Astrocyte (in vitro differentiated cells and primary cell): ENCODE measurements around the gene PSMA4. TPM values are rescaled to one million over a fixed set of nuclear protein-coding genes. Genes with fewer than 3 reads are reported as not detected.
"Not testable (repeated sequence)": the region's sequence is repeated elsewhere in the genome, so short reads cannot be mapped to it uniquely, and the experiment has no call there.

ENCODE experiments used
- DNase-seq: peaks from one replicate; pipeline ENCODE4 v3.0.0-alpha.2; 2010; ENCODE audit warnings: low read depth
- FAIRE-seq: peaks from 2 replicates; lab custom pipeline; 2011; peaks lifted over from hg19 to GRCh38; lab: Jason Lieb, UNC
- H2AFZ ChIP-seq: 2 replicates; pipeline ENCODE4 v1.6.0; 2012; ENCODE audit warnings: low read depth, low read length, inconsistent platforms
- H3K27ac ChIP-seq: 2 replicates; pipeline ENCODE4 v1.5.1; 2011; ENCODE audit warnings: low read depth, low read length, inconsistent platforms
- H3K27me3 ChIP-seq: 2 replicates; pipeline ENCODE4 v1.6.0; 2011; ENCODE audit warnings: low read length, inconsistent platforms; ENCODE audit not compliant: insufficient read depth
- H3K36me3 ChIP-seq: 2 replicates; pipeline ENCODE4 v1.5.1; 2011; ENCODE audit warnings: low read length, inconsistent platforms; ENCODE audit not compliant: insufficient read depth
- H3K4me1 ChIP-seq: 2 replicates; pipeline ENCODE4 v1.5.1; 2011; ENCODE audit warnings: low read length, inconsistent platforms; ENCODE audit not compliant: insufficient read depth
- H3K4me2 ChIP-seq: 2 replicates; pipeline ENCODE4 v1.6.0; 2012; ENCODE audit warnings: low read length, inconsistent platforms
- H3K4me3 ChIP-seq: 2 replicates; pipeline ENCODE4 v1.5.1; 2011; ENCODE audit warnings: low read depth, mild to moderate bottlenecking, low read length, inconsistent platforms; ENCODE audit not compliant: insufficient read depth
- H3K79me2 ChIP-seq: 2 replicates; pipeline ENCODE4 v1.6.0; 2012; ENCODE audit warnings: mild to moderate bottlenecking, low read length, inconsistent platforms; ENCODE audit not compliant: insufficient read depth
- H3K9ac ChIP-seq: 2 replicates; pipeline ENCODE4 v1.6.0; 2012; ENCODE audit warnings: mild to moderate bottlenecking, low read length, inconsistent platforms
- H3K9me3 ChIP-seq: 2 replicates; pipeline ENCODE4 v1.5.1; 2012; ENCODE audit warnings: low read depth, mild to moderate bottlenecking, low read length, inconsistent platforms; ENCODE audit not compliant: insufficient read depth
- H4K20me1 ChIP-seq: 2 replicates; pipeline ENCODE4 v1.6.0; 2012; ENCODE audit warnings: low read length, inconsistent platforms; ENCODE audit not compliant: insufficient read depth
- H3K27ac Mint-ChIP-seq: one replicate; pipeline ENCODE4 v1.8.0; 2021; ENCODE audit warnings: mild to moderate bottlenecking, mixed read lengths; ENCODE audit not compliant: unreplicated experiment
- H3K27me3 Mint-ChIP-seq: one replicate; pipeline ENCODE4 v1.8.0; 2021; ENCODE audit warnings: low read depth, mixed read lengths; ENCODE audit not compliant: unreplicated experiment
- H3K36me3 Mint-ChIP-seq: one replicate; pipeline ENCODE4 v1.8.0; 2021; ENCODE audit warnings: low read depth, mixed read lengths; ENCODE audit not compliant: unreplicated experiment
- H3K4me1 Mint-ChIP-seq: one replicate; pipeline ENCODE4 v1.8.0; 2021; ENCODE audit warnings: low read depth, mixed read lengths; ENCODE audit not compliant: unreplicated experiment
- H3K4me3 Mint-ChIP-seq: one replicate; pipeline ENCODE4 v1.8.0; 2021; ENCODE audit warnings: mild to moderate bottlenecking, moderate library complexity, mixed read lengths; ENCODE audit not compliant: unreplicated experiment
- H3K9me3 Mint-ChIP-seq: one replicate; pipeline ENCODE4 v1.8.0; 2021; ENCODE audit warnings: mild to moderate bottlenecking, mixed read lengths; ENCODE audit not compliant: unreplicated experiment
- EZH2 ChIP-seq: IDR thresholded peaks from 2 replicates; pipeline ENCODE4 v1.6.1; 2012; ENCODE audit warnings: mild to moderate bottlenecking, low read length, inconsistent platforms; ENCODE audit not compliant: insufficient read depth
- total RNA-seq: library from RNA; stranded (reverse); gene quantifications from 2 replicates; pipeline ENCODE4 v1.2.1, GENCODE V29; 2021
- TF ChIP-seq, protein P1 (sequence below): IDR thresholded peaks from 2 replicates; pipeline ENCODE4 v1.5.1; 2011; ENCODE audit warnings: low read depth, mild to moderate bottlenecking, inconsistent platforms, low read length, moderate library complexity; ENCODE audit not compliant: insufficient read depth

The PSMA4 gene
- total RNA-seq, 1 donor from 2014 or later, result 205 TPM

DNA sequence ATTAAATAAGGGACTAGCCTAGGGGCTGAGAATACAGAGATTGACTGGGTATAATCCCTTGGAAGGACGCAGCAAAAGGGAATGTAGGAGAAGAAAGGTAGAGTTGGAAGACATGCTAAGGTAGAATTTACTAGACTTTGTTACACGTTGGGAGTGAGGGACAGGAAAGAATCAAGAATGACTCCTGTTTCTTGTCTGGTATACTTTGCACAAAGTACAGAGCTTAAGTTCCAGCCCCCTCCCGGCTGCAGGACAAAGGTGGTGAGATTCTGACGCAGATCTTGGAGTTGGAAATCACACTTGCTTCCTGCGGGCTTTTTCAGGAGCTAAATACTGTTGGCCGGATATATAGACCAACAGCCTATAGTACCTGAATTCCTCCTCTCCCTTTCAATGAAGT, 32.0 kb upstream of the PSMA4 start:
- Histone ChIP-seq H3K9me3 (no peaks in the 10 kb centered on the region), H3K36me3 (no peaks in the 10 kb centered on the region), H4K20me1 (no peaks in the 10 kb centered on the region), H3K27ac (no peak overlapping the region), H3K27me3 (no peaks in the 10 kb centered on the region), H3K4me3 (peak overlapping the region; percentile 80), H3K4me1 (peaks cover 4% of the 10 kb centered on the region), H2AFZ (peak overlapping the region; percentile 95), H3K9ac (peak overlapping the region; percentile 81), H3K4me2 (peak overlapping the region; percentile 99), H3K79me2 (no peaks in the 10 kb centered on the region)
- H3K4me1 Mint-ChIP-seq, result peaks cover 5% of the 10 kb centered on the region
- FAIRE-seq (no peak), DNase-seq (no peak)
- no peak overlapping the region for H3K27ac Mint-ChIP-seq
- H3K27me3 Mint-ChIP-seq, result peaks cover 7% of the 10 kb centered on the region
- H3K4me3 Mint-ChIP-seq, result peak overlapping the region; percentile 88
- H3K9me3 Mint-ChIP-seq, result no peaks in the 10 kb centered on the region
- no peak for TF ChIP-seq EZH2
- TF ChIP-seq, protein P1, sequence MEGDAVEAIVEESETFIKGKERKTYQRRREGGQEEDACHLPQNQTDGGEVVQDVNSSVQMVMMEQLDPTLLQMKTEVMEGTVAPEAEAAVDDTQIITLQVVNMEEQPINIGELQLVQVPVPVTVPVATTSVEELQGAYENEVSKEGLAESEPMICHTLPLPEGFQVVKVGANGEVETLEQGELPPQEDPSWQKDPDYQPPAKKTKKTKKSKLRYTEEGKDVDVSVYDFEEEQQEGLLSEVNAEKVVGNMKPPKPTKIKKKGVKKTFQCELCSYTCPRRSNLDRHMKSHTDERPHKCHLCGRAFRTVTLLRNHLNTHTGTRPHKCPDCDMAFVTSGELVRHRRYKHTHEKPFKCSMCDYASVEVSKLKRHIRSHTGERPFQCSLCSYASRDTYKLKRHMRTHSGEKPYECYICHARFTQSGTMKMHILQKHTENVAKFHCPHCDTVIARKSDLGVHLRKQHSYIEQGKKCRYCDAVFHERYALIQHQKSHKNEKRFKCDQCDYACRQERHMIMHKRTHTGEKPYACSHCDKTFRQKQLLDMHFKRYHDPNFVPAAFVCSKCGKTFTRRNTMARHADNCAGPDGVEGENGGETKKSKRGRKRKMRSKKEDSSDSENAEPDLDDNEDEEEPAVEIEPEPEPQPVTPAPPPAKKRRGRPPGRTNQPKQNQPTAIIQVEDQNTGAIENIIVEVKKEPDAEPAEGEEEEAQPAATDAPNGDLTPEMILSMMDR, result no peak
- no peaks in the 10 kb centered on the region for H3K36me3 Mint-ChIP-seq

- Histone ChIP-seq H4K20me1 (no peaks in the 10 kb centered on the region), H2AFZ (no peak overlapping the region), H3K36me3 (no peaks in the 10 kb centered on the region), H3K9ac (no peak overlapping the region), H3K4me2 (no peak overlapping the region), H3K4me3 (no peak overlapping the region), H3K4me1 (peaks cover 4% of the 10 kb centered on the region), H3K79me2 (no peaks in the 10 kb centered on the region), H3K9me3 (no peaks in the 10 kb centered on the region), H3K27me3 (no peaks in the 10 kb centered on the region), H3K27ac (no peak overlapping the region)
- DNase-seq (no peak), FAIRE-seq (no peak)
- Mint-ChIP-seq H3K27ac (no peak overlapping the region), H3K9me3 (no peaks in the 10 kb centered on the region), H3K4me3 (no peak overlapping the region), H3K4me1 (peaks cover 5% of the 10 kb centered on the region), H3K36me3 (no peaks in the 10 kb centered on the region), H3K27me3 (peaks cover 7% of the 10 kb centered on the region)
- TF ChIP-seq, protein P1, result no peak
- TF ChIP-seq EZH2, result no peak
These were observed 30.4 kb upstream of the PSMA4 start for GRCh38 chr15:78509726-78510312.

DNA sequence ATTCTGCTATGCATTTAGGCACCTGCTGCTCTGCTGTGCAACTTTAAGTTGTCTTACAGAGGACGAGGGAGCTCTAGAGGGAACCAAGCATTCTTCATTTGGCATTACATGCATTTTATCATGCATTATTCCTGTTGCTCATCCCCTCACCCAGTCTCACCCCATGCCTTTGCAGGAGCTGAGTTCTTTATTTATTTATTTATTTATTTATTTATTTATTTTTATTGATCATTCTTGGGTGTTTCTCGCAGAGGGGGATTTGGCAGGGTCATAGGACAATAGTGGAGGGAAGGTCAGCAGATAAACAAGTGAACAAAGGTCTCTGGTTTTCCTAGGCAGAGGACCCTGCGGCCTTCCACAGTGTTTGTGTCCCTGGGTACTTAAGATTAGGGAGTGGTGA, 20.2 kb upstream of the PSMA4 start:
- not testable (repeated sequence) for DNase-seq, H3K4me1 Mint-ChIP-seq, H3K27me3 Mint-ChIP-seq, H3K36me3 Mint-ChIP-seq, H3K4me2 ChIP-seq, H4K20me1 ChIP-seq, H3K4me3 ChIP-seq, H2AFZ ChIP-seq, H3K9ac ChIP-seq, H3K4me3 Mint-ChIP-seq, FAIRE-seq, H3K36me3 ChIP-seq, H3K79me2 ChIP-seq, H3K27ac Mint-ChIP-seq, H3K27ac ChIP-seq, H3K4me1 ChIP-seq, H3K27me3 ChIP-seq, H3K9me3 ChIP-seq
- peaks cover 14% of the 10 kb centered on the region for H3K9me3 Mint-ChIP-seq
